ENCODE results near the gene AP5B1. TPM values are rescaled to one million over a fixed set of nuclear protein-coding genes. Genes with fewer than 3 reads are reported as not detected.

AP5B1 gene
- total RNA-seq, 2 experiments from 2014 or later = 12.7 to 12.8 TPM

DNA sequence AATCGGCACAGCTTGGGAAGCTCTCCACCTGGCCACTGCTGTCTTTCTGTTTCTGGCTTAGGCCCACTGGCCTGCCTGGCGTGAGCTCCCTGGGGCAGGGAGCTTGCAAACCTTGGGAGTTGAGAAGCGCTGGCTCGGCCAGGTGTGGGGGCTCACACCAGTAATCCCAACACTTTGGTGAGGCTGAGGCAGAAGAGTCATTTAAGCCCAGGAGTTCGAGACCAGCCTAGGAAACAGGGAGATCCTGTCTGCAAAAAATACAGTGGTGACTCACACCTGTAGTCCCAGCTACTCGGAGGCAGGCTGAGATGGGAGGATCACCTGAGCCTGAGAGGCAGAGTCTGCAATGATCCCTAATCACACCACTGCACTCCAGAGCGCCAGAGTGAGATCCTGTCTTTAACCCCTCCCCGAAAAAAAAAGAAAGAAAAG is 4.0 kb downstream of the AP5B1 start:
- POLR2A ChIA-PET = no interaction called here
- no peaks in the 10 kb centered on the region for H3K9me3 Mint-ChIP-seq
- H3K36me3 ChIP-seq (ENCODE audit: insufficient read depth, low read length) = peaks cover 16% of the 10 kb centered on the region

GRCh38 chr11:65776196-65776595 is 4.6 kb downstream of the AP5B1 start:
- H3K36me3 Mint-ChIP-seq (ENCODE audit: low read depth) = peaks cover 8% of the 10 kb centered on the region
- H3K4me3 ChIP-seq (ENCODE audit: low read length) = no peak overlapping the region
- H3K9me3 ChIP-seq (ENCODE audit: control insufficient read depth in 1 of 2, insufficient read depth in 1 of 2, low read length in 2 of 2) = no peaks in the 10 kb centered on the region
- intact Hi-C loops (cut with DNase I, micrococcal nuclease) = no loop called here
- ATAC-seq (ENCODE audit: poor library complexity) (no peak), DNase-seq (peak in 2 of 14 experiments; percentile 51 to 65)
- peaks cover 10% of the 10 kb centered on the region for H3K4me1 Mint-ChIP-seq (ENCODE audit: low read depth)
- POLR2A ChIA-PET = no interaction called here
- H3K27me3 Mint-ChIP-seq = no peaks in the 10 kb centered on the region
- TF ChIP-seq, protein P1, sequence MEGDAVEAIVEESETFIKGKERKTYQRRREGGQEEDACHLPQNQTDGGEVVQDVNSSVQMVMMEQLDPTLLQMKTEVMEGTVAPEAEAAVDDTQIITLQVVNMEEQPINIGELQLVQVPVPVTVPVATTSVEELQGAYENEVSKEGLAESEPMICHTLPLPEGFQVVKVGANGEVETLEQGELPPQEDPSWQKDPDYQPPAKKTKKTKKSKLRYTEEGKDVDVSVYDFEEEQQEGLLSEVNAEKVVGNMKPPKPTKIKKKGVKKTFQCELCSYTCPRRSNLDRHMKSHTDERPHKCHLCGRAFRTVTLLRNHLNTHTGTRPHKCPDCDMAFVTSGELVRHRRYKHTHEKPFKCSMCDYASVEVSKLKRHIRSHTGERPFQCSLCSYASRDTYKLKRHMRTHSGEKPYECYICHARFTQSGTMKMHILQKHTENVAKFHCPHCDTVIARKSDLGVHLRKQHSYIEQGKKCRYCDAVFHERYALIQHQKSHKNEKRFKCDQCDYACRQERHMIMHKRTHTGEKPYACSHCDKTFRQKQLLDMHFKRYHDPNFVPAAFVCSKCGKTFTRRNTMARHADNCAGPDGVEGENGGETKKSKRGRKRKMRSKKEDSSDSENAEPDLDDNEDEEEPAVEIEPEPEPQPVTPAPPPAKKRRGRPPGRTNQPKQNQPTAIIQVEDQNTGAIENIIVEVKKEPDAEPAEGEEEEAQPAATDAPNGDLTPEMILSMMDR (IDR thresholded peaks at IDR 0.05) = no peak
- CTCF ChIA-PET = interaction anchor here (1.6 kb wide), 1 partner anchor 65 kb away, joined by 6 read pairs; the partner anchor contains the start of gene KAT5
- no peak overlapping the region for H3K4me3 Mint-ChIP-seq
- peaks cover 16% of the 10 kb centered on the region for H3K36me3 ChIP-seq (ENCODE audit: insufficient read depth, low read length)
- H3K27me3 ChIP-seq (ENCODE audit: control insufficient read depth in 1 of 2, insufficient read depth in 2 of 2, low read length in 2 of 2) = no peaks in the 10 kb centered on the region
- peak overlapping the region in 1 of 2 donors; percentile 44 for H3K27ac ChIP-seq (ENCODE audit: low read depth in 1 of 2, low read length in 2 of 2)
- no peak overlapping the region for H3K27ac Mint-ChIP-seq
- H3K9me3 Mint-ChIP-seq = no peaks in the 10 kb centered on the region
- peaks cover 34% of the 10 kb centered on the region for H3K4me1 ChIP-seq (ENCODE audit: insufficient read depth, low read length)

More for the DNA sequence above, 4.0 kb downstream of the AP5B1 start:
- no peaks in the 10 kb centered on the region for H3K9me3 ChIP-seq (ENCODE audit: control insufficient read depth in 1 of 2, insufficient read depth in 1 of 2, low read length in 2 of 2)
- Mint-ChIP-seq H3K4me3 (peak overlapping the region; percentile 20), H3K27ac (no peak overlapping the region), H3K36me3 (ENCODE audit: low read depth) (peaks cover 8% of the 10 kb centered on the region), H3K4me1 (ENCODE audit: low read depth) (peaks cover 10% of the 10 kb centered on the region), H3K27me3 (no peaks in the 10 kb centered on the region)
- CTCF ChIA-PET = interaction anchor here (1.7 kb wide), 1 partner anchor 65 kb away, joined by 6 read pairs; the partner anchor contains the start of gene KAT5
- intact Hi-C loops (cut with DNase I, micrococcal nuclease) = no loop called here
- no peaks in the 10 kb centered on the region for H3K27me3 ChIP-seq (ENCODE audit: control insufficient read depth in 1 of 2, insufficient read depth in 2 of 2, low read length in 2 of 2)
- no peak for ATAC-seq (ENCODE audit: poor library complexity)
- no peak for DNase-seq
- TF ChIP-seq, protein P1 (IDR thresholded peaks at IDR 0.05) = no peak
- H3K4me3 ChIP-seq (ENCODE audit: low read length) = no peak overlapping the region
- no peak overlapping the region for H3K27ac ChIP-seq (ENCODE audit: low read depth in 1 of 2, low read length in 2 of 2)
- peaks cover 39% of the 10 kb centered on the region for H3K4me1 ChIP-seq (ENCODE audit: insufficient read depth, low read length)

- Histone ChIP-seq H3K4me3 (ENCODE audit: low read length) (no peak overlapping the region), H3K4me1 (ENCODE audit: insufficient read depth, low read length) (peaks cover 27% of the 10 kb centered on the region), H3K27ac (ENCODE audit: low read depth in 1 of 2, low read length in 2 of 2) (no peak overlapping the region), H3K9me3 (ENCODE audit: control insufficient read depth in 1 of 2, insufficient read depth in 1 of 2, low read length in 2 of 2) (no peaks in the 10 kb centered on the region), H3K36me3 (ENCODE audit: insufficient read depth, low read length) (peaks cover 16% of the 10 kb centered on the region), H3K27me3 (ENCODE audit: control insufficient read depth in 1 of 2, insufficient read depth in 2 of 2, low read length in 2 of 2) (no peaks in the 10 kb centered on the region)
- ChIA-PET CTCF (interaction anchor here (1.6 kb wide), 1 partner anchor 63 kb away, joined by 6 read pairs; the partner anchor contains the start of gene KAT5), POLR2A (no interaction called here)
- Mint-ChIP-seq H3K4me3 (no peak overlapping the region), H3K27me3 (no peaks in the 10 kb centered on the region), H3K27ac (no peak overlapping the region), H3K36me3 (ENCODE audit: low read depth) (peaks cover 2% of the 10 kb centered on the region), H3K9me3 (no peaks in the 10 kb centered on the region), H3K4me1 (ENCODE audit: low read depth) (peaks cover 12% of the 10 kb centered on the region)
- intact Hi-C loops (cut with DNase I, micrococcal nuclease) = no loop called here
- no peak for DNase-seq
- TF ChIP-seq, protein P1 (IDR thresholded peaks at IDR 0.05) = no peak
- no peak for ATAC-seq (ENCODE audit: poor library complexity)
These were observed 6.1 kb downstream of the AP5B1 start for GRCh38 chr11:65774525-65775306.
